C4-2B (cell line): ENCODE data around the gene ATXN1.

Experiments used
- H3K27ac ChIP-seq: fragments of 450-650 bp; 2 replicates; pipeline ENCODE4 v1.5.1; 2017
- ZFX ChIP-seq: fragments of 450-650 bp; IDR thresholded peaks from 2 replicates; pipeline ENCODE4 v1.6.1; 2017
- TF ChIP-seq, protein P1 (sequence below): fragments of 450-650 bp; conservative IDR thresholded peaks from 2 replicates; pipeline ENCODE4 v1.5.1; 2017; ENCODE audit warnings: mild to moderate bottlenecking

The ATXN1 gene

GRCh38 chr6:16600701-16601100 lies 160.6 kb downstream of the ATXN1 start:
- TF ChIP-seq, protein P1, sequence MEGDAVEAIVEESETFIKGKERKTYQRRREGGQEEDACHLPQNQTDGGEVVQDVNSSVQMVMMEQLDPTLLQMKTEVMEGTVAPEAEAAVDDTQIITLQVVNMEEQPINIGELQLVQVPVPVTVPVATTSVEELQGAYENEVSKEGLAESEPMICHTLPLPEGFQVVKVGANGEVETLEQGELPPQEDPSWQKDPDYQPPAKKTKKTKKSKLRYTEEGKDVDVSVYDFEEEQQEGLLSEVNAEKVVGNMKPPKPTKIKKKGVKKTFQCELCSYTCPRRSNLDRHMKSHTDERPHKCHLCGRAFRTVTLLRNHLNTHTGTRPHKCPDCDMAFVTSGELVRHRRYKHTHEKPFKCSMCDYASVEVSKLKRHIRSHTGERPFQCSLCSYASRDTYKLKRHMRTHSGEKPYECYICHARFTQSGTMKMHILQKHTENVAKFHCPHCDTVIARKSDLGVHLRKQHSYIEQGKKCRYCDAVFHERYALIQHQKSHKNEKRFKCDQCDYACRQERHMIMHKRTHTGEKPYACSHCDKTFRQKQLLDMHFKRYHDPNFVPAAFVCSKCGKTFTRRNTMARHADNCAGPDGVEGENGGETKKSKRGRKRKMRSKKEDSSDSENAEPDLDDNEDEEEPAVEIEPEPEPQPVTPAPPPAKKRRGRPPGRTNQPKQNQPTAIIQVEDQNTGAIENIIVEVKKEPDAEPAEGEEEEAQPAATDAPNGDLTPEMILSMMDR: no peak
- no peak for TF ChIP-seq ZFX
- no peak overlapping the region for H3K27ac ChIP-seq

DNA sequence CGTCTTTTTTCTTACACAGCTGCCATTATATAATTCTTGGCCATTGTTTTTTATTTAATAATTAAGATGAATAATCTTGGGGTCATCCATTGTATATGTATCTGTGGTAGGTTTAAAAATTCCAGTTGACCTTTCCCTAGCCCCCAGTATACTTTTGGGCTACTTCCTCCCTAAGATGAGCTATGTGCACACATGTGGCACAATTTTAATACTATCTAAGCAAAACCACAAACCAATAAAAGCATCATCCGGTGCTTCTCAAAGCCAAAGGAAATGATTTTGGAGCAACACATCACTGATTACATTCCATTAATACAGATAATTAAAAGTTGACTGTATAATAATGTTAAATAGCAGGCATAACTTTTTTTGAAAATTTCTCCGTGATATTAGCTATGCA lies 161.2 kb downstream of the ATXN1 start:
- no peak for TF ChIP-seq ZFX
- no peak overlapping the region for H3K27ac ChIP-seq

DNA sequence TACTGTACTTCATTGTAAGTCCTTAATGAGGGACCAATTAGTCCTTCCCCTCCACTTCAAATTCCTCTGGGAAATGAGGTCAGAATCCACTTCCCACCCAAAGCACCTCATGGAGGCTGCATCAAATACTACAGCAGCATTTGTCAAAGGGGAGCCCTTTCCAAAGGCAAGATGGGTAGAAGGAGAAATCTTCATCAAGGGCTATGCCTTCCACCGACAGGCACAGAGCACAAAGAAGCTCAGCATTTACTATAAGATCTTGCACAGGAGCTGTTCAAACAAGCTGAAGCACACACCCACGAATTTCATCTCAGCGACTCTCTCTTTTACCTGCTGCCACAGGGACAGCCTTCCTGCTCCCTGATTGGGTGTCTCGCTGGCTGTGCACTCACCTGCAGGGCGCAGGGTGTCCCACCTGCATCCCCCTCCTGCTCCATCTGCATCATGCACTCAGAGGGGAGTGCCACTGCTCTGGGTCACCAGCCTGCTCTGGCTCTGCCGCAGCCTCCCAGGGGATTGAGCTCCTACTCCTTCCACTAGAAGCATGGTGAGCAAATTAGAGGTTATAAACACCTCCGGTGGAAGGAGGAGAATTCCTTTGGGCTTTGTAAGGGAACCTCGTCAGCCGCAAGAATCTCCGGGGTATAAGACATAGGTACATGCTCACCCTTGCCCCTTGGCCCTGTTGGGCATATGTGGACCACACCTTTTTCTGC lies 164.5 kb downstream of the ATXN1 start:
- no peak for TF ChIP-seq ZFX
- TF ChIP-seq, protein P1: no peak
- no peak overlapping the region for H3K27ac ChIP-seq

DNA sequence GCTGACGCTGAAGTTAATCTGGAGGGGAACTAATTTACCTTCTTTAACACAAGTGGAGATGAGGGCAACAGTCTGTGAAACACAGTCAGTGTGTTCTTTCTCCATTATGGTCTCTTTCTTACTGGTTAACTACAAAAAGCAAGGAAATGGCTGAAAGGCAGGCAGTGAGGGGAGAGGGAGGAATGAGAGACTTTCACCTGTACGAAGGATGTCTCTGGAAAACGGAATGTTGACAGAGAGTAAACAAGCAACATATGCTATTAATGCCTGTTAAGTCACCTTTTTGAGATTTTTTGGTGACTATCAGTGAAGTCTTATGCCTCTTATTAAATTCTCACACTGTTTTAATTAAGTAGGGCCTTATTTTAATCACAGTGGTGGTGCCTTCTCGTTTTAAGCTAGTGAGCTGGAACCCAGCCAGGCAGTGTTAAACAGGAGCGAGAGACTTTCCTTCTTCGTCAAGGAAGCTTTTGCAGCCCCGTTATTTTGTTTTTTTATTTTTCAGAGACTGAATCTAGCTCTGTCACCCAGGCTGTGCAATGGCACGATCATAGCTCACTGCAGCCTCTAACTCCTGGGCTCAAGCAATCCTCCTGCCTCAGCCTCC lies 165.6 kb downstream of the ATXN1 start:
- H3K27ac ChIP-seq: no peak overlapping the region

DNA sequence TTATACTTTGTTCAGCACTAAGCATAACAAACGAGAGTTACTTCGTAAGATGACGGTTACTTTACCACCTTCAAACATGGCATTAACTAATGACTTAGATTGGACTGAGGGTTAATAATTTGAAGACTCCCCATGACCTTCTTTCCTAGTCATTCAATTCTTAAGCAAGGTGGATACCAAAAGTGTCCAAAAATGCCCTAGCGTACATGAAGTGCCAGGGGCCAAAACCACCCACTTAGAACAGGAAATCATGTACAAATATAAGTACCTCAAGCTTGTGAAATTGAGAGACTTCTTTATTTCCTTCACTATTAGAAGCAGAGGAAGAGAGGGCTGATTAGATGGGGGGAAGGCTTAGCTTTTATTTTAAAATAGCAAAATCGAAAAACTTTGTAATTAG lies 166.4 kb downstream of the ATXN1 start:
- TF ChIP-seq, protein P1: no peak
- no peak for TF ChIP-seq ZFX

More for the DNA sequence above, 165.6 kb downstream of the ATXN1 start:
- TF ChIP-seq, protein P1: no peak
- TF ChIP-seq ZFX: no peak

GRCh38 chr6:16592223-16592911 lies 168.9 kb downstream of the ATXN1 start:
- TF ChIP-seq, protein P1: no peak
- no peak for TF ChIP-seq ZFX
- no peak overlapping the region for H3K27ac ChIP-seq

More for the DNA sequence above, 166.4 kb downstream of the ATXN1 start:
- H3K27ac ChIP-seq: no peak overlapping the region

GRCh38 chr6:16591396-16592222 lies 169.7 kb downstream of the ATXN1 start:
- H3K27ac ChIP-seq: no peak overlapping the region
- no peak for TF ChIP-seq ZFX
- TF ChIP-seq, protein P1: no peak
